Lower lobe of right lung (tissue), 2 donors: Measurements from ENCODE around the gene USP24. TPM values are rescaled to one million over a fixed set of nuclear protein-coding genes. Genes with fewer than 3 reads are reported as not detected.

Experiments
- ATAC-seq, 2 donors: fragments of 200-7000 bp; cut with Tn5 transposase; one replicate each; pipeline ENCODE4 v1.9.1; 2020 to 2022; ENCODE audit warnings: mild to moderate bottlenecking in 2 of 2, moderate library complexity in 2 of 2
- DNase-seq: peaks from one replicate; pipeline ENCODE4 v3.0.0-alpha.2; 2020
- H3K27ac ChIP-seq: fragments of 200-600 bp; one replicate; pipeline ENCODE4 v1.8.0; 2022
- H3K27me3 ChIP-seq: fragments of 200-600 bp; one replicate; pipeline ENCODE4 v1.8.0; 2022; ENCODE audit warnings: low read depth
- H3K36me3 ChIP-seq: fragments of 200-600 bp; one replicate; pipeline ENCODE4 v1.8.0; 2022; ENCODE audit warnings: mild to moderate bottlenecking
- H3K4me1 ChIP-seq: fragments of 200-600 bp; one replicate; pipeline ENCODE4 v1.8.0; 2022
- H3K4me3 ChIP-seq: fragments of 200-600 bp; one replicate; pipeline ENCODE4 v1.8.0; 2022; ENCODE audit warnings: mild to moderate bottlenecking
- H3K9me3 ChIP-seq: fragments of 200-600 bp; one replicate; pipeline ENCODE4 v1.8.0; 2022
- intact Hi-C: fragments of 100-400 bp; cut with DNase I; formaldehyde crosslinking; loops from one replicate; pipeline ENCODE4 v1.11.0; 2022
- total RNA-seq: library from RNA; stranded (reverse); fragmentation: NEBNext Ultra II Directional; extraction: Animal tissue kit (Norgen Biotek cat#: 25700); gene quantifications from one replicate; pipeline ENCODE4 v1.2.1, GENCODE V29; 2021
- TF ChIP-seq, protein P1 (sequence below): fragments of 200-600 bp; IDR thresholded peaks from one replicate; pipeline ENCODE4 v1.8.0; 2022; ENCODE audit warnings: antibody characterized with exemption, mild to moderate bottlenecking
- donor health status: DM: no; HTN: yes; CAD: no; lungs with severe emphysema.

USP24 gene
- total RNA-seq, 1 donor from 2014 or later: 37.6 TPM

DNA sequence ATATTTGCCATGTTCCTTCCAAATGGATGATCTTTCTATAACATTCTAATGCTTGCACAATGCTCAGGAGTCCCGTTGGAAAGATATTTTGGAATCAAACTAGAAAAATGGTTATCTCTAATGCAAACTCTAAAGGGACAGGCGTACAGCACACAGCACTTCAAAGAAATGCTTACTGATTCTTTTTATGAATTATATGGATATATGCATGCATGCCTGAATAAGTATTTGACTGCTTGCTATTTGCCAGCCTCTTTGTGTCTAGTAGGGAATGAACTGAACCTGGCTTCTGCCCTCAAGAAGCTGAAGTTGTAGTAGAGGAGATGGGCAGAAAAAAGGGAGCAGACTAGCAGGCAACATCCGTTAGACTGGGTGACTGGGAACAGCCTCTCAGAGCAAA is 127.7 kb downstream of the USP24 start:
- peaks cover 99% of the 10 kb centered on the region for H3K36me3 ChIP-seq
- no peak for ATAC-seq
- intact Hi-C loops: no loop called here

GRCh38 chr1:55084257-55084656 is 130.9 kb downstream of the USP24 start:
- H3K4me3 ChIP-seq: no peak overlapping the region
- peaks cover 99% of the 10 kb centered on the region for H3K36me3 ChIP-seq
- DNase-seq (no peak), ATAC-seq (no peak)
- H3K27me3 ChIP-seq: no peaks in the 10 kb centered on the region
- intact Hi-C loops: no loop called here
- H3K4me1 ChIP-seq: no peaks in the 10 kb centered on the region
- H3K9me3 ChIP-seq: no peaks in the 10 kb centered on the region
- no peak overlapping the region for H3K27ac ChIP-seq
- TF ChIP-seq, protein P1, sequence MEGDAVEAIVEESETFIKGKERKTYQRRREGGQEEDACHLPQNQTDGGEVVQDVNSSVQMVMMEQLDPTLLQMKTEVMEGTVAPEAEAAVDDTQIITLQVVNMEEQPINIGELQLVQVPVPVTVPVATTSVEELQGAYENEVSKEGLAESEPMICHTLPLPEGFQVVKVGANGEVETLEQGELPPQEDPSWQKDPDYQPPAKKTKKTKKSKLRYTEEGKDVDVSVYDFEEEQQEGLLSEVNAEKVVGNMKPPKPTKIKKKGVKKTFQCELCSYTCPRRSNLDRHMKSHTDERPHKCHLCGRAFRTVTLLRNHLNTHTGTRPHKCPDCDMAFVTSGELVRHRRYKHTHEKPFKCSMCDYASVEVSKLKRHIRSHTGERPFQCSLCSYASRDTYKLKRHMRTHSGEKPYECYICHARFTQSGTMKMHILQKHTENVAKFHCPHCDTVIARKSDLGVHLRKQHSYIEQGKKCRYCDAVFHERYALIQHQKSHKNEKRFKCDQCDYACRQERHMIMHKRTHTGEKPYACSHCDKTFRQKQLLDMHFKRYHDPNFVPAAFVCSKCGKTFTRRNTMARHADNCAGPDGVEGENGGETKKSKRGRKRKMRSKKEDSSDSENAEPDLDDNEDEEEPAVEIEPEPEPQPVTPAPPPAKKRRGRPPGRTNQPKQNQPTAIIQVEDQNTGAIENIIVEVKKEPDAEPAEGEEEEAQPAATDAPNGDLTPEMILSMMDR: no peak

More for the DNA sequence above, 127.7 kb downstream of the USP24 start:
- Histone ChIP-seq H3K27ac (no peak overlapping the region), H3K27me3 (no peaks in the 10 kb centered on the region), H3K4me1 (no peaks in the 10 kb centered on the region), H3K4me3 (no peak overlapping the region), H3K9me3 (no peaks in the 10 kb centered on the region)
- TF ChIP-seq, protein P1: no peak
- no peak for DNase-seq

DNA sequence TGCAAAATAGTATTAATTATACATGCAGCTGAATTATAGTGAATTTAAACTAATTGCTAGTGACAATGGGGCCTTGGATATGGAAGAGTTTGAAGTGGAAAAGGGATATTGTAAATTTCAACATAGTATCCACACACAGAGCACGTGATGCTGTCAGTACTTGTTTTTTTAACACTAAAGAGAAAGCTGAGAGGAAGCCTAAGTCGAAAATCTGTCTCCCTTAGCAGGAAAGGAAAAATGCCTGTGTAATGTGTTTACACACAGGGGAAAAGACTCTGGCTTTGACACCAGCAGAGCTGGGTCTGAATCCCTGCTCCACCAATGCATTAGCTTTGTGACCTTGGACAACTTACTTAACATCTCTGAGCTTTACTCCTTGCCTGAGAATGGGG is 133.3 kb downstream of the USP24 start:
- Histone ChIP-seq H3K4me1 (no peaks in the 10 kb centered on the region), H3K27me3 (no peaks in the 10 kb centered on the region), H3K36me3 (peaks cover 100% of the 10 kb centered on the region), H3K9me3 (no peaks in the 10 kb centered on the region), H3K4me3 (no peak overlapping the region), H3K27ac (no peak overlapping the region)
- ATAC-seq (no peak), DNase-seq (no peak)
- intact Hi-C loops: no loop called here
- TF ChIP-seq, protein P1: no peak

- H3K4me3 ChIP-seq: no peak overlapping the region
- H3K4me1 ChIP-seq: no peaks in the 10 kb centered on the region
- DNase-seq (no peak), ATAC-seq (no peak)
- no peaks in the 10 kb centered on the region for H3K9me3 ChIP-seq
- peaks cover 100% of the 10 kb centered on the region for H3K36me3 ChIP-seq
- H3K27me3 ChIP-seq: no peaks in the 10 kb centered on the region
- intact Hi-C loops: no loop called here
- TF ChIP-seq, protein P1: no peak
- H3K27ac ChIP-seq: no peak overlapping the region
These were observed 133.8 kb downstream of the USP24 start for GRCh38 chr1:55081188-55081904.

GRCh38 chr1:55079651-55080050 is 135.5 kb downstream of the USP24 start:
- ATAC-seq (no peak), DNase-seq (no peak)
- Histone ChIP-seq H3K4me3 (no peak overlapping the region), H3K9me3 (no peaks in the 10 kb centered on the region), H3K27ac (no peak overlapping the region), H3K27me3 (no peaks in the 10 kb centered on the region), H3K4me1 (no peaks in the 10 kb centered on the region), H3K36me3 (peaks cover 100% of the 10 kb centered on the region)
- intact Hi-C loops: no loop called here
- TF ChIP-seq, protein P1: no peak
